GM19467 (cell line): Measurements from ENCODE around the gene RNF141.

Experiments
- ATAC-seq: cut with Tn5 transposase; IDR thresholded peaks from one replicate; pipeline ENCODE4 v1.9.1; 2021; ENCODE audit warnings: mild to moderate bottlenecking, moderate library complexity; ENCODE audit not compliant: unreplicated experiment

RNF141 gene

DNA sequence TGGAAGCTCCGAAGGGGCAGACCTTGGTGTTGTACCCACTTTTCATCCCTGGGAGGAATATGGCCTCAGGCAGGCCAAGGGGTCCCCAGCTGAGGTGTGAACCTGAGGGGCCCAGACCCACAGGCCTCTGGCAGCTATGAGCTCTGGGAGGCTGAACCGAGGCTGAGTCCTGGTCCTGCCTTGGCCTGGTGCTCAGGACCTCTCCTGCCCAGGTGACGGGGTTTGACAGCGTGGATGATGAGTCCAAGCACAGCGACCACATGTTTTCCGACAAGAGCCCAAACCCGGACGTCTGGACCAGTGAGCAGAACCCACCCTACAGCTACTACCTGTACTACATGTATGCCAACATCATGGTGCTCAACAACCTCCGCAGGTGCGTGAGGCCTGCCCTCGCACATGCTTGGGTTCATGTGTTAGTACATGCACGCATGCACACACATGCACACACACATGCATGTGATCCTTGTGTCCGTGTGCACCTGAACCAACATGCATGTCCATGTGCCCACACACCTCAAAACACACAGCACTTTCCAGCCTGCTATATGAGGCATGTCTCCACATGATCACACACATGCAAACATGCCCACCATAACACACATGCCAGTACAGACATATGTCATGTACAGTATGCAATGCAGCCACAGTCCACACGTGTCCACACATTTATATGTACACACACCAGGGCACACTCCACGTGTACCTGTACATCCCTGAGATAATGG is 40.9 kb downstream of the RNF141 start:
- no peak for ATAC-seq

DNA sequence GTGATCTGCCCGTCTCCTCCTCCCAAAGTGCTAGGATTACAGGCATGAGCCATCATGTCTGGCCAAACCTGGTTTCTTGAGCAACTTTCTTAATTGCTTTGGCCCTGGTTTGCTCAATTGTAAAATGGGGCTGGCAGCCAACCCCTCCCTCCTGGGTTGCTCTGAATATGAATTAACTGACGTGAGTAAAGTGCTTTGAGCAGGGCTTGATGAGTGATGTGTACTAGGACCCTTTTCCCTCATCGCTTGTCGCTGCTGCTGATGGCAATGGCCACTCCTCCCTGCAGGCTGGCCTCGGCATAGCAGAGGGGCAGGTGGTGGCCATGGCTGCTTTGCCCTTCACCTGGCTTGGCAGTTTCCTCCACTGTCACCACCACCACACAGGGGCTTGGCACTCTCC is 41.5 kb downstream of the RNF141 start:
- ATAC-seq, result no peak

DNA sequence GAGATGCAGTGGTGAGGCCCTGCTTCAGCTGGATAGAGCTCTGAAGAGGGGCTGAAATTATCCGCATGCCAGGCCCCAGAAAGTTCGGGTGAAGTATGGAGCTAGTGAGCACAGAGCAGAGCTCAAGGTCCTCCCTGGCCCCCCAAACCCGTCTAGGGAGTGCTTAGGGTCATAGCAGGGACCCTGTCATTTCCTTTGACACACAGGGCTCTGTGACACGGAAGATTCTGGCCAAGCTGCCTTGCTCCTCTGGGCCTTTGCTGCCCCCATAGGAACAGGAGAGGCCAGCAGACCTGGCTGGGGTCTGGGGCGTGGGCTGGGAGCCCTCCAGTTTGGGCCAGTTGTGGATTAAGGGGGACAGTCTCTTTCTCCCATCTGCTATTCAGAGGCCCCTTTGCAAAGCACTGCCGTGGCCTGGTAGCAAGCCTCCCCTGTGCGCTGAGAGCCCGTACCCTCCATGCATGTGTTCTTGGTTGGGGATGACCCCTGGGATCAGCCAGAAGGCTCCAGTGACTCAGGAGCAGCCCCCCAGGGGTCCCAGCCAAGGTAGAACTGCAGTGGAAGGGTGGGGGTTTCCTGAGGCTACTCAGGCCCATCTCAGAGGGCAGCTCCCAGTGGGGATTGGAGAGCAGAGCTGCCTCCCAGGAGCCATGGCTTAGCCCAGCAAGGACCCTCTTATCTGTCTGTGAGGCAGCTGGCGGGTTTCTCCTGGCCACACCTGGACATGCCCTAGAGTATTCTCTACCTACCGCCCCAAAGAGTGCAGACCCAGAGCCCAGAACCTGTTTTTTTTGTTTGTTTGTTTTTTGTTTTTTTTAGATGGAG is 42.3 kb downstream of the RNF141 start:
- no peak for ATAC-seq

DNA sequence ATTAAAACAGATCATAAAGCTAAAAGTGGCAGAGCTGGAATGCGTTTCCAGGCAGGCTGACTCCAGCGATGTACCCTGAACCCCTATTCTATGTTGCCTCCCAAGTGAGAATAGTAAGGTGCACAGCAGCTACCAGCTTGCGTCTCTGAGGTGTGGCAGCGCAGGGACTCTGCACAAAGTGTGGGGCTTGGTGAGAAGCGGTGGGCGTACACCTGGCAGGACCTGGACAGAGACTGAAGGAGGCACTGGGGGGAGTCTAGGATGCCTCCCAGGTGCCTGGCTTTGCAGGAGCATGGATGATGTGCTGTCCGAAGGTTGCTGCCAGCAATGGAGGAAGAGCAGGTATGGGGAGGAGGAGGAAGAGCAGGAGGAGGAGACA is 43.0 kb downstream of the RNF141 start:
- no peak for ATAC-seq

DNA sequence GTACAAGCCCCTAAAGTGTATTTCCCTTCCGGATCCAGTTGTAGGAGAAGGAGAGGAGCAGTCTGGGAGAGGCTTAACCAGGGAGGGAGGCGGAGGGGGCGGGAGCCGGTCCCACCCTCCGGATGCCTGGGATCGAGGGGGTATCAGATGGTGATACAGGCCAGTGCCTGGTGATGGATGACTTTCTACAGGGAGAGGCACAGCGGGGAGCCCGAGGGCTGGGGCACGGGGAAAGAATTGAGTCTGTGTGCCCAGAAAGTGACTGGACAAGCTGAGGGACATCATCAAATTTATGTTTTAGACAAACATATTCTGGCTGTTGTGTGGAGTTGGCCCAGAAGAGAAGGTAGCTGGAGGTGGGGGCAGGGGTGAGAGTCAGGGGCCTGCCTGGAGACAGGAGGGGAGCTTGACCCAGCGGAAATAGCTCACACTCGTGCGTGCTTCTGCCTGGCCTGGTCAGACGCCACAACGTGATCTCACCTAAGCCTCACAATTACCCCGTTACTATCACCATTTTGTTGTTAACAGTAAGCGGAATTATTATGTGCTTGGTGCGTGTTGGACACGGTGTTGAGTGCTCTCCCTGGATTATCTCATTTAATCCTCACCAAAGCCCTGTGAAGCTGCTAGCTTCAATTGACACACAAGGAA is 43.5 kb downstream of the RNF141 start:
- no peak for ATAC-seq

DNA sequence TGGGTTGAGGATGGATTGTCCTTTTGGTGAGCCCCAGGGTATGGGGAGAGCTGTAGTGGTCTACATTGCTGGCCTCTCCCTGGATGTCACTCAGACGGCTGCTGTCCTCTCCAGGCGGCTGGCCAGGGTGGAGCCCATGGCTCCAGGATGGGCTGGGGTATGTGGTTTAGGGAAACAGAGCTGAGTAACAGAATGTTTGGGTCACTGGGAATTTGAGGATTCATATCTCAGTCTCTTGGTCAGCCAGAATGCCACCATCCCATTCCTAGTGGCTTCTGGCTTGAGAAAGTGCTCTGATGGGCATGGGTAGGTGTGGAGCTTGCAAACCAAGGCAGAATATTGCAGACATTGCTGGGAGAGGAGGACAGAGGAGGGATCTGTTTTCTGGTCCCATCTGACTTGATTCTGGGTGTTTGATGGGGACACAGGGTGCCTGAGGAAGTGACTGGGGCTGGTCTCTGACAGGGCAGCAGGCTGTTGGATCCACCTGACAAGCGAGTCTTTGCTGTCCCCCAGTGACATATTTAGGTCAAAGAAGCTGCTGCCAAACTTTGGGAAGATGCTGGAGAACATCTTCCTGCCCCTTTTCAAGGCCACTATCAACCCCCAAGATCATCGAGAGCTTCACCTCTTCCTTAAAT is 44.6 kb downstream of the RNF141 start:
- ATAC-seq, result no peak

DNA sequence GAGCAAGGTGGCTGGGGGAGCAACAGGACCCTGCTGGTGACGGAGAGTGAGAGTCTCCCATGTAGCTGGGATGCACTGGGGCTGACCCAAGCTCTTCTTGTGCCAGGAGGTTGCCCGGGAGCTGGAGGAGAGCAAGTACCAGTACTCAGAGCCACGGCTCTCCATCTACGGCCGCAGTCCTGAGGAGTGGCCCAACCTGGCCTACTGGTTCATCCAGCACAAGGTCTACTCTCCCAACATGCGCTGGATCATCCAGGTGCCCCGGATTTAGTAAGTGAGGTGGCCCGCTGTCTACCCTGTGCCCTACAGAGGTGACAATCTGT is 45.6 kb downstream of the RNF141 start:
- no peak for ATAC-seq

DNA sequence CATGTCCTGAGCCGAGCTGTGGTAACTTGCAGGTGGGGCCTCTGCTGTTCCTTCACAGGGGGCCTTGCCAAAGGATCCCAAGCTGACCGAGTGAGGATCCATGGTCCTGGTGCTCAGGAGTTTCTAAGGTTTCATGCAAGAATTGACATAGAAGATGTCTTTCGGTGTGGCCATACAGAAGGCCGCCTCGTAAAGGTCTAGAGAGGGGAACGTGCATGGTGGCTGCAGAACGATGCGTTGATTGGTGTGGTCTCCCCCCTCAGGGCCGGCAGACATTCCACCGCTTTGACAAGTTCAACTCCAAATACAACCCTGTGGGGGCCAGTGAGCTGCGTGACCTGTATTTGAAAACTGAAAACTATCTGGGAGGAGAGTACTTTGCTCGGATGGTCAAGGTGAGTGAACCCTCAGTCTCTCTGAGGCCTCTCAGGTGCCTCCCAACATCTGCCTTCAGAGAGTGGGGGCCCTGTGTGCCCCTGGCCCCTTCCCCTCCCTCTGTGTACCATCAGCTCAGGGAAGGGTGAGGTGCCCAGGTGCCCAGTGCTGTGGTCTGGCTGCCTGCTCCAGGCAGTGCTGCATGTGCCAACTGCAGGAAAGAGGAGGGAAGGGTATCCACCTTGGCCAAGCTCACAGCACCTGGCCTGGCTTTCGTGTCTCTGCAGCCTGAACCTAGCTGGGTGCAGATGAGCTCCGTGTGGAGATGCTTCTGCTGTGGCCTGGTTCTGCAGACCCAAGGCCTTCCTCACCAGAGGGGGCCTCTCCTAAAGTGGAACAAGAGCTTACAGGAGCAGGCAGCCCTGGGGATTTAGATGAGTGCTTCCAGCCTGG is 46.1 kb downstream of the RNF141 start:
- no peak for ATAC-seq

DNA sequence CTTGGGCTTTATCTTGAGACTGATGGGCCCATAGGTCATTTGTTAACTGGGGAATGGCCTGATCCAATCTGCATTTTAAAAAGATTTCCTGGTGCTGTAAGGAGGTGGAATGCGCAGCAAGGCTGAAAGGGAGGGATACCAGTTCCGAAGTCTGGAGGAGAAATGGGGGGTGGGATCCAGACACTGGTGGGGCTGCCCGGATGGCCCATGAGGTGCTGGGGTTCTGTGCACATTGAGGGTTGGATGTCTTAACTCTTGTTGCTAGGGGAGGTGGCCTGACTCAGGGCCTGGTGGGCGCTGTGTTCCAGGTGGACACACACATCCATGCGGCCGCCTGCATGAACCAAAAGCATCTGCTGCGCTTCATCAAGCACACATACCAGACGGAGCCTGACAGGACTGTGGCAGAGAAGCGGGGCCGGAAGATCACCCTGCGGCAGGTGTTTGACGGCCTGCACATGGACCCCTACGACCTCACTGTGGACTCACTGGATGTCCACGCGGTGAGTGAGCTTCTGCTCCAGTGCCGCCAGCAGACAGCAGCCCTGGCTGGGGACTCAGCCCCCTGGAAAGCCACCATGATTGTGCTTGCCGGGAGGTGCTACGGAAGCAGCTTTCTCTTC is 47.8 kb downstream of the RNF141 start:
- ATAC-seq, result no peak

DNA sequence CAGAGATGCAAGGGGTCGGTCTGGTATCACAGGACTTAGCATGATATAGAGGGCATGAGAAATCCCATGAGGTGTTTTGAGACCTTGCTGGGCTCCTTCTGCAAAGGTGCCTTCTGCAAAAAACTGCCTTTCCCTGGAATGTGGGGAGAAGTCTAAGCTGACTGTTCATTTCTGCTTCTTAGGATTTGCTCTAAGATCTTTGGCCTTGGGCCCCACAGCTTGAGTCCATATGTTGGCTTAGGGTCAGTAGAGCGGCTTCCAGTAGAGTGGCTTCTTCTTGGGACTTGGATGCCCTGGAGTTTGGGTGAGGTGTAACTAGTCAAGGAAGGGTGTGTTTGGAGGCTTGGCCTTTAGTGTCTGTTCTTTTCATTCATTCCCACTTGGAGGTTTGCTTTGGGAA is 48.9 kb downstream of the RNF141 start:
- ATAC-seq, result no peak

DNA sequence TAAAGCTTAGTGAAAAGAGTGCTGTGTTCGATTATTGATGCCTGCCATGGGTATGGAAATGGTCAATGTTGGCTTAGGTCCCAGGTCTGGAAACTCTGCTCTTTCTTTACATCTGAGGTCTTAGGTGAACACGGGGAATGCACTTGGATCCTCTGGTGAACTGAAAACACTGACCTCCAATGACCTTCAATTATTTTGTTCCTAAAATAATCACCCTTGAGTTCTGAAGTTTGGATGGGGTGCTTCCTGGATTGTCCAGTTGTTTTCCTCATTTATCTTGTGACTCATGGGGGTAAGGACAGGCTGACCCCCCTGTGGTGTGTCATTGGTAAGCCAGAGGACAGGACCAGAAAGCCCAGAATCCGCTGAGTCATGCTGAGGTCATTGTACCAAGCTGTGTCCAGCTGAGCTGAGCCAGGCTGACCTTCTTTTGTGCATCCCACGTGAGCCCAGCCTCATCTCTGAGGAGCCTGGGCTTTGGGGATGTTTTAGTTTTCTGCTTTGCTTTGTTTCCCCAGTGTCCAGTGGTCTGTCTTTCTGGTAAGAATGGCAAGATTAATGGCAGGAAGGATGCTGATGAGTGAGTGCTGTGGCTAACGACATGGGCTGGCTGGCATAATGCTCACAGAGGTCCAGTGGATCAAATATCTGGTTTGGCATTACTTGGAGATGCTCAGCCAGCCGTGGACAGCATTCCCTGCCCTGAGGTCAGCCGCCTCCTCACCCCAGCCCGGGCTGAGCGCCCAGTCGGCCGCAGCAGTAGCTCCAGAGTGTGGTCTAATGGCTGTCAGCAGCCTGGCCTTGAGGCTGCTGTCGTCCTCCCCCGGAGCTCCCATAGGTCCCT is 50.4 kb downstream of the RNF141 start:
- ATAC-seq, result no peak

DNA sequence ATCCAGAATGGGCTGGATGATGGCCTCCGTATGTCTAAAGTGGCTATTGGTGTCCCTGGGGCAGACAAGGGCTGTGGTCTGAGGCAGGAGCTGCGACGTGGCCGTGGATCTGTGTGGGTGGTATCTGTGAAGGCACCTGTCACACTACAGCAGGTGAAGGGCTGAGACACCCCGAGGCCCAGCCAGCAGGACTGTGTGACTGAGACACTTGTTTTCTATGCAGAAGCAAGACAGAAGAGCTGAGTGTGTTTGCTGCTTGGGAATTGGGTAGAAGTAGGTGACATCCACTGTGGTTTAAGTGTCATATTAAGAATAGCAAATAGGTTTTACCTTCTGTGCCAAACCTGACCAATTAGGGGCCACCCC is 51.0 kb downstream of the RNF141 start:
- no peak for ATAC-seq

DNA sequence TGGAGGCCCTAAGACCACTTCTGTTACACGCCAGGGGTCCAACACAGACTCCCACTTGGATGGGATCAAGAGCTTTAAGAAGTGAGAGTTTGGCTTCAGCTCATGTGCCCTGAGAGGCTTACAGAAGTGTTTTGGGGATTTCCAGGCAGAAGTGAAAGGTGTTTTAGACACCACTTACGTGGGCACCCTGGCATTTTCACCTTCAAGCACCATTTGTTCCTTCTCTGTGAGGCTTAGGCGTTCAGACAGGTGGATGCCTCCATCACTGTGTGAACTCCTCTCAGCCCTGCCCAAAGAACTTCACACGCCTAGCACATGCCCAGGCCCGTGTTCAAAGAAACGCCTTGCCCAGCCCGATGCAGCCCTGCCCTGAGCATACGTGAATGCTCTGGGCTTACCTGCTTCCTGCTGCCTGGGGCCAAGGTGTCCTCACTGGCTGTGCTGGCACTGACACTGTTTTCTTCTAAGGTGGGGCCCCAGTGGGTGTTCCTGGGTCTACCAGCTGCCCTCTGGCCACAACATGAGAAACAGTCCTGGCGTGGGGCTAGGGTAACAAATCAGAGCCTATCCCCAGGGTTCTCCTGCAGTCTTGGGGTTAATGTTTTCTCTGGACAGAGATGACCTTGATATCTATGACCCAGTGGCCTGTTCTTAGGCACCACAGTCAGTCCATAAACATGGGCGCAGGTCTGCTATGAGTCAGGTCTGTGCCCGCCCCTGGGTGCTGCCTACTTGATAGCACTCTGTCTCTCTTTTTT is 51.9 kb downstream of the RNF141 start:
- ATAC-seq, result no peak

DNA sequence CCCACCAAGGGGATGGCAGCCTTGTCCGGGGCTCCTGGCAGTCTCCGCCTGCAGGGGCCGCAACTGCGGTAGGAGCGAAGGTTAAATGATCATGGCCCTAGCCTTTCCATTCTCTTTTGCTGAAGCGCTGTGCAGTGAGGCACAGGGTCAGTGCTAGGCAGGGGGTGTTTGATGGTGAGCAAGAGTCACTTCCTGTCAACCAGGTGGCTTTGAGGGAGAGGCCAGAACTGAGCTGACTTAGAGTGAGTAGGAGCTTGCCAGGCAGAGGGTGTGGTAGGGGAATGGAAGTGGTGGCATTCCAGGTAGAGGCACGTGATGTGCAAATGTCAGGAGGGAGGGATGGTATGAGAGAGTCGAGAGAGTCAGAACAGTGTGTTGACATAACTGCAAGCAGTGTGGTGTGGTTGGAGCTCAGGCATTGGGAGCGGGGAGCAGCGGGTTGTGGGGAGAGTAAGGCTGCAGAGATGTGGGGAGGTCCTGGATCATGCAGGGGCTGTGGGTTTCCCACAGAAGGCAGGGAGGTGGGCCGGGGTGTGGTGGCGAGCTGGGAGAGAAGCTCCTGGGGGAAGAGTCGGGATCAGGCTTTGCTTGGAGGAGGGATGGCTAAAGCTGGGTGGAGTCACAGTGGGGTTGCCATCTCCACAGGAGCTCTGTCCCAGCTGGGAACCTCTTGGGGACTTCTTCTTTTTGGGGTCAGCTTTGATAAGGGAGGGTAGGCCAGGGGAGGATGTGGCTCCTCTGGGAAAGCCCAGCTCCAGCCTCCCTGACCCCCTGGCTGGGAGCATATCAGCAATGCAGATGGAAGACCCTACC is 52.7 kb downstream of the RNF141 start:
- ATAC-seq, result no peak

DNA sequence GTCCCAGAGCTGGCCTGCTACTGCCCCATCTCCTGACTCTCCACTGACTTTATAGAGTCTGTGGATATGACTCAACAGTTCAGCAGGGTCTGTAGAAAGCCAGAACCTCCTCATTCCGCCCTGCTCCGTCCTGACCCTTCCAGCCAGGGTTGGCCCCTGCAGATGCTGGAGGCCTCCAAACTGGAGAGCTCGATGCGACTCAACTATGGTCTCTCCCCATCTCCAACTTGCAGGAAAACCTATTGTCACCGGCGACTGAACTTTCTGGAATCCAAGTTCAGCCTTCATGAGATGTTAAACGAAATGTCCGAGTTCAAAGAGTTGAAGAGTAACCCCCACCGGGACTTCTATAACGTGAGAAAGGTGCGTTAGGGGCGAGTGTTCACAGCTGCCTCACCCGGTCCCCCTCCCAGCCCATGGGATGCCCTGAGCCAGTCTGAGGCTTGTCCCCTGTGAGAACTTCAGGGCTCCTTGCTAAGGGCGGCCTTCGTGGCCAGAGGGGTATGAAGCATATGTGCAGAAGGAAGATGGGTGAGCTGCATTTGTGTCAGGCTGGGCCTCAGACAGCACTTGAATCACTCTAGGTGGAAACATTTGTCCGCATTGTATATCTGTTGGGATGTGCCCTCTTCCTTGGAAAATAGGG is 53.9 kb downstream of the RNF141 start:
- ATAC-seq, result no peak

DNA sequence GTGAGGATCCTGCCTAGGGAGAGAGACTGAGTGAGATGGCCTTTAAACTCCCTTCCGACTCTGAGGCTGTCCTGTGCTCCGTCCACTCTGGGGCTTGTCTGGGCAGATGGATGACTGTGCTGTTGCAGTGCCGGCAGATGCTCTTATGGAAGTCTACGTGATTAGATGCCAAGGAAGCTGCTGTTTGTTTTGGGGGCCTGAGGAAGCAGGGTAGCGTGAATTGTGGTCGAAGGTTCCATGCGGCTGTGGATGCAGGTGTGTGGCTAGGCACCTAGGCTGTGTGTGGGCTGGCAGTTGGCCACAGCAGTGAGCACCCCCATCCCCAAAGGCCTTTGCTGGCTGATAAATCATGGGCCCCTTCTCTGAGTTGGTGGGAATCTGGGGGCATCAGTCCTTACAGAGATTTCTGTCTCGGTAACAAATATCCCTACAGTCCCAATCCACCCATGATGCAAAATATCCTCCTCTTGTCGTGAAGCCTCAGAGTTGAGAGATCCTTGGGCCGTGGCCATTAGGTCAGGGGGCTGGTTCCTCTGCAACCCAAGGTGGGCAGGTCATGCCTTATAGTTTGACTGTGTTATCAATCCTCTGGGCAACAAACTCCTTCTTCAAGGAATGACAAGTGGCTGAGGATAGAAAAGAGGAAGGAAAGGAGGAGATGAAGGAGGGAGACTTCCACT is 54.7 kb downstream of the RNF141 start:
- ATAC-seq, result no peak

DNA sequence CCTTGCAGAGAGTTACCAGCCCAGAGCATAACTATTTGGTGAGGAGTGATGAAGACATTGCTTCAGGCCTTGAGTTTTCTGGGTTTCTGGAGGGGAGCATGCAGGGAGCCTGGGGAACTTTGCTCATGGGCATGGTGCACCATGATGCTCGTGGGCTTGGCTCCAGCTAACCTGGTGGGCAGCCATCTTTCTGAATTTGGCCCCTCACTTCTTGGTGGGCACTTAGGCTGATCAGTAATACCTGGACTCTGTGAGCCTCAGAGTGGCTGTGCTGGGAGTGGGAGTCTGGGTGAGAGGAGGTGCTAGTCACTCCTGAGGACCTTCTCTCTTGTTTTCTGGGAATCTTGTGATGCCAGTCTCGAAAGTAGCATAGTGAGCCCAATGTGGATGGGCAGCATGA is 55.3 kb downstream of the RNF141 start:
- ATAC-seq, result no peak
